ENCODE results near the gene GRK5.
"Not testable (repeated sequence)": the region's sequence is repeated elsewhere in the genome, so short reads cannot be mapped to it uniquely, and the experiment has no call there.

GRK5 gene

DNA sequence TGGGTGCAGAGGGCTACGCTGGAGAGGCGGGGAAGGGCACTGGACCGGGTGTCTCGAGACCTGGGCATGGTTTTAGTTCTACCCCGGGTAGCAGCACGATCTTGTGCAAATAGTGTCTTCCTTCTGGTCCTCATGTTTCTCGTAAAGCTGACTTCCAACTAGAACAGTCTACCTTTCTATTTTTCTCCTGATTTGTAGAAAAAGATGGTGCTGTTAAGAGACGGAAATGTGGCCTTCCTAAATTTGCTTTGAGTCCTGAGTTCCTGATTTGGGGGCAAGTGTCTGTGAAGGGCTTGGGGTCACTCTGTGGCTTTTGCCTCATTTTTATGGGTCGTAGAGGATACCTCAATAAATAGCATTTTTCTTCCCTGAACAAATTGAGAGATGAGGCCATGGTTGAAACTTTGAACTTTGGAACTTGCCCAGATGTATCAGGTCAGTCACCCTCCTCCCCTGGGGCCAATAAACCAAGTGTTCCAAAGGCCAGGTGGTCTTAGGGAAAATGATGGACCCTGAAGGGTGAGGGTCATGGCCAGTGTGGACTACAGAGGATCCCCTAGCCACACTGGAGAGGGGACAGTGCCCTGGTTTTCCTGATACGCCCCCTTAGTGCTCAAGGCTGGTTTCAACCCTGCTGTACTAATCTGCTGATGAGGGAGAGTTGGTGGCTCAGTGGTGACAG, 45.2 kb downstream of the GRK5 start:
- DNase-seq: no peak

DNA sequence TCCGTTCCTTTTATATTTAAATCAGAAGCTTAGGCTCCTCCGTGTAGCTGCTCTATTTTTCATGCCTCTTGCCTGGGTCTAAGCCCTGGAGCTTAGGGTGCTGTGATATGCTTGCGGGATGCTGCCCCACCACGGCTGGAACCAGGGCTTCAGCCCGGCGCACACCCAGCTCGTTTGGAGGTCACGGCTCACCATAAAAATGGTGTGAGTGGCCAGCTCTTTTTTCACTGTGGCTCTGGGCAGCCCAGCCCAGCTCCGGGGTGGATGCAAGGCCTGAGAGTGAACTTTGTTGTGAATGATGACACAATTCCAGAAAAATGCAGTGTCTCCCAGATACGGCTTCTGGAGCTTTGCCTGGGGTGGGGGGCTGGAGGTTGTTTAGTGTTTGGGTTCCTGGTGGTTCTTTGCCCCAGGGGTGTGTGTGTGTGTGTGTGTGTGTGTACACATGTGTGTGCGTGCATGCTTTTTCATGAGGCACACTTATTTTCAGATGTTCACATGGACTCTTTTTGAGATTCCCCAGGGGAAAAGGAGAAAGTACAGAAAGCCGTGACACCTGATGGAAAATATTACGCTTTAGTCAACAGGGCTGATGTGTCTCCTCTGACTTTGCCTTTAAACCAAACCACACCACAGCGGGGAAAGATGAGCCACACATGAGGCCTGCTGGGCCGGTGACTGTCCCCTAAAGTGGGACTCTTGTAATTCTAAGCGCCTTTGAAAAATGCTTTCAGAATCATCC, 46.2 kb downstream of the GRK5 start:
- peak; percentile 30 to 37 for DNase-seq

DNA sequence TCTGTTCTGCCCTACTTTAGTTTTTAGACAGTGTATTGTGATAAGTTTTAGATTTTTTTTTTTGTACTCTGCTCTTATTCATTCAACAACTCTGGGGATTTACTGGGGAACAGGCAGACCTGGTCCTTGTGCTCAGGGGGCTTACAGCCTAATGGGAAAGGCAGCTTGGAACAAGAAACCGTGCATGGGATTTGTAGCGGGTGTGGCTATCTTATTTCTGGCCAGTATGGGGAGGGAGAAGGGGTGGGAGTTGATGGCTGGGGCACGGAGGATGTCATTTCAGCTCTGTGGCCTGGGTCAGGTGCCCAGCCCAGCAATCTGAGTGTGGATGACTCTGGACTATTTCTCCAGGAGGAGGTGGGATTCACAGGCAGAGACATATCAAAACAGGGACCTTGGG, 47.0 kb downstream of the GRK5 start:
- no peak for DNase-seq

DNA sequence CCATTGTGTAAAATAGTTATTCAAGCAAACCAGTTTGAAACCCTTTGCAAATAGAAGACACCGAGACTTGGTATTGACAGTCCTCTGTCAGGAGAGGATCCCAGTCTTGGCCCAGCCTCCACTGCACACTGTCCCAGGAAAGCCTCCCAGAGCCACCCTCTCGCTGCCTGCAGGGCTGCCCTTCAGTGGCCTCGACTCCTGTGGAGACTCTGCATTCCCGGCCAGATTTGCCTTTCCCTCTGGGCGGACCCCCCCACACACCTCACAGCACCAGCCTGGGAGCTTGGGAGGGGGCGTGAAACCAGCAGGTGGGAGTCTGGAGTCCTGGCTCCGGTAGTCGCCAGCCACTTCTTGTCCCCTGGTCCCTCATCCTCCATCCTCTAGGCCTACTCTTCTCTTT, 48.7 kb downstream of the GRK5 start:
- no peak for DNase-seq

DNA sequence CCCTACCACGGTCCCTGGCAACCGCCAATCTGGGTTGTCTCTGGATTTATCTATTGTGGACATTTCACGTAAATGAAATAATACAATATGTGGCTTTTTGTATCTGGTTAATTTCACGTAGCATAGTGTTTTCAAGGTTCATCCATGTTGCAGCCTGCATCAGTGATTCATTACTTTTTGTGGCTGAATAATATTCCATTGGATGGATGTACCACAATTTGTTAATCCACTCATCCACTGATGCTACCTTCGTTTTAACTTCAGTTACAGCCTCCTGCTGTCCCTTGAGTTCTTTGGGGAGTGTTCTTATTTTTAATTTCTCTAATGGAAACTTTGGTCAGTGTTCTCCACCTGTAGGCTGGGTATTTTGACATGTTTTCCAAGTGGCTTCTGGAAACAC, 49.5 kb downstream of the GRK5 start:
- DNase-seq: no peak

DNA sequence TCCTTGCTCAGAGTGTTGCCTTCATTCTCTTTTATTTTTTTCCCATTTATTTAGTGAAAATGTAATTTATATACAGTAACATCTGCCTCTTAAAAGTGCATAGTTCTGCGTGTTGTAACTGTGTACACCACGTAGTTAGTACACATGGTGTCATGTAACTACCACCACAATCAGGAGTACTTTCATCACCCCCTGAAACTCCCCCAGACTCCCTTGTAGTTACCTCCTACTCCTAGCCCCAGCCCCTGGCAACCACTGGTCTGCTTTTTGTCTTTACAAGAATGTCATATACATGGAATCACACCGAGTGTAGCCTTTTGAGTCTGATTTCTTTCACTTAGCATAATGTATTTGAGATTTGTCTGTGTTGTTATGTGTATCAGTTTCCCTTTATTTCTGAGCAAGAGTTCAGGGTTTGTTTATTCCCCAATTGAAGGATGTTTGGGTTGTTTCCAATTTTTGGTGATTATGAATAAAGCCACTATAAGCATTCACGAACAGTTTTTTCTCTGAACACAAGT, 50.6 kb downstream of the GRK5 start:
- no peak for DNase-seq

DNA sequence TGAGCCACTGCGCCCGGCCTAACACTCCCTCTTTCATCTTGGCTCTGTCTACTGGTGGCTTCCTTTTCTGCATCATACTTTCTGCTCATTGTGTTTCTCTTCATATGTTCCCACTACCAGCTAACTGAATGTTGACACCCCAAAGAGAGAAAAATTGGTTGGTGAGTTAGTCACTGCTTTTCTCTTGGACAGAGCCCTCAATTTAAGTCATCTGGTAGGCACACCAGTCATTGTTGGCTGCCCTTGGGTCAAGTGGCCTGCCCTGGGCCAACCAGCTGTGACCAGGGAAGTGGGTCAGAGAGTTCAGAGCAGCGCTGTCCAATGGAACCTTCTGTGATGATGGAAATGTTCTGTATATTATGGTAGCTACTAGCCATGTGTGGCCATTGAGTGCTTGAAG, 52.0 kb downstream of the GRK5 start:
- DNase-seq: no peak

DNA sequence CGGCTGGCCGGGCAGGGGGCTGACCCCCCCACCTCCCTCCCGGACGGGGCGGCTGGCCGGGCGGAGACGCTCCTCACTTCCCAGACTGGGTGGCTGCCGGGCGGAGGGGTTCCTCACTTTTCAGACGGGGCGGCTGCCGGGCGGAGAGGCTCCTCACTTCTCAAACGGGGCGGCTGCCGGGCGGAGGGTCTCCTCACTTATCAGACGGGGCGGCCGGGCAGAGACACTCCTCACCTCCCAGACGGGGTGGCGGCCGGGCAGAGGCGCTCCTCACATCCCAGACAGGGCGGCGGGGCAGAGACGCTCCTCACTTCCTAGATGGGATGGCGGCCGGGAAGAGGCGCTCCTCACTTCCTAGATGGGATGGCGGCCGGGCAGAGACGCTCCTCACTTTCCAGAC, 53.6 kb downstream of the GRK5 start:
- DNase-seq: not testable (repeated sequence)

DNA sequence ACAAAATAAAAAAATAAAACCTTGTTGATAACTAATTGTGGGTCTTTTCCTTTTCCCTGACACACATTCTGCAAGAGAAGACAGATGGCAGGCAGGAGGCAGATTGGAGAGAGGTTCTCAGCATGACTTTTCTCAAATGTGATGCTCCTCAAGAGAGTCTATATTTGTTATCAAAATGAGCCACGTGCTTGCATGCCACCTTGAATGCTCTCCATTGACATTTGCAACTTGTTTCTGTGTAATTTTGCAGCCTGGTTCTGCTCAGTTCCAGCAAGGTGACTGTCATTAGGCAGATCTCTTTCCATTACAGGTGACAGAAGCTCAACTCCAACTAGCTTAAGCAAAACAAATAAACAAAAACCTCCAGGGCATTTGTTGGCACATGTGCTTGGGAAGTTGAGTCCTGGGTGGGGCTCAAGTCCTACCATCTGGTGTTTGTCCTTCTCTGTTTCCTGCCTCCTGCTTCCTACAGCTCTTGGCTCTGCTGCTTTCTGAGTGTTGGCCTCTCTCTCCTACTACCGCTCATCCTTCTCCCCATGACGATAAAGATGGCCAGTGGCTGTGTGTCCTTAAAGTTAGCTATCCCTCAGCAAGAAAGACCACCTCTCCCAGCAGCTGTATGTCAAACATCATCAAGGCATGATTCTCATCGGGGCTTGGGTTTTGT, 56.7 kb downstream of the GRK5 start:
- no peak for DNase-seq

DNA sequence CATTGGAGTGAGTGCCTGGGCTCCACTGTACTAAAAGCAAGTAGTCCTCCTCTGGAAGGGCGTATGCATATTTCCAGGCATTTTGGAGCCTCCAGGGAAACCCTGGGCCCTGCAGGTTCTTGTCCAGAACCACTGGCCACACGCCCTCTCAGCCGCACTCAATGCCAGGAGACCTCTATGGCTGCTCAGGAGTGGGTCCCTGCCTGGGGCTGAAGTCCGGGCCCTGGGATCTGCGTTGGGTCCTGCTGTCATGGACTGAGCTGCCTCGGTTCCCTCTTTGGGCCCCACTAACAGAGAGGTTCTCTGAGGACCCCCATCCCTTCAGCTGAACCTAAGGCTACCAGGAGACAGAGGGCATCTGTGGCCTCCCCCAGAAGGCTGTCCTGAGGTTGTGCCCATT, 58.3 kb downstream of the GRK5 start:
- no peak for DNase-seq

DNA sequence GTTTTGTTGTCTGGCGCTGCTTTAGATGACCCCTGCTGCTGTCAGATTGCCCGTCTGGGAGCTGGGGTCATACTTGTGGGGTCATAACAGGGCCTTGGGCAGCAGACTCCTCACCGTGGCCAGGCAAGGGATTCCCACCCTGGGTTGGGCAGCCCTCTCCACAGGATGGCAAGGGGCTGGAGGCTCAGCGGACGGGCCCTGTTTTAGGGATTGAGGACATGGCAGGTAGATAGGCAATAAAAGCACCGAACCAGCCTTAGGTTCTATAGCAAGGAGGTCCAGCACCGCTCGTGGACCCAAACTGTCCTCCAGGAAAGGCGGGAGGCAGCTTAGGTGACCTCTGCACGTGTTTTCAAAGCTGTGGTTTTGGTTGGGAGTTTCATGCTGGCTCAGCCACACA, 60.0 kb downstream of the GRK5 start:
- DNase-seq: no peak

DNA sequence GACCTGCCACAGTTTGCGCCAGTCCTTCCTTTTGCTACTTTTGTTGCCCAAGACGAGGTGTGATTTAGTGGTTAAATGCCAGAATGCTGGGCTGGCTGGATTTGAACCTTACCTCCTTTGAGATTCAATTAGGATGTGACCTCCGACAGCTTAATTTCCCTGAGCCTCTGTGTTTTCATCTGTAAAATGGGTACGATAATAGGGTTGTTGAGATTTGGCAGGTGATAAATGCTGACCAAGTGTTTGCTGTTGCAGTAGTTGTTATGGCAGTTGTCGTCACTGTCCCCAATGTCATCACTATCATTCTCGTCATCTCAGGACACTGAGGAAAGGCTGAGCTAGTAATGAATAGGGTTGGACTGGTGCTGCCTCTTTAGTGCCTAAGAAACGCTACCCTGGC, 61.1 kb downstream of the GRK5 start:
- DNase-seq: no peak

DNA sequence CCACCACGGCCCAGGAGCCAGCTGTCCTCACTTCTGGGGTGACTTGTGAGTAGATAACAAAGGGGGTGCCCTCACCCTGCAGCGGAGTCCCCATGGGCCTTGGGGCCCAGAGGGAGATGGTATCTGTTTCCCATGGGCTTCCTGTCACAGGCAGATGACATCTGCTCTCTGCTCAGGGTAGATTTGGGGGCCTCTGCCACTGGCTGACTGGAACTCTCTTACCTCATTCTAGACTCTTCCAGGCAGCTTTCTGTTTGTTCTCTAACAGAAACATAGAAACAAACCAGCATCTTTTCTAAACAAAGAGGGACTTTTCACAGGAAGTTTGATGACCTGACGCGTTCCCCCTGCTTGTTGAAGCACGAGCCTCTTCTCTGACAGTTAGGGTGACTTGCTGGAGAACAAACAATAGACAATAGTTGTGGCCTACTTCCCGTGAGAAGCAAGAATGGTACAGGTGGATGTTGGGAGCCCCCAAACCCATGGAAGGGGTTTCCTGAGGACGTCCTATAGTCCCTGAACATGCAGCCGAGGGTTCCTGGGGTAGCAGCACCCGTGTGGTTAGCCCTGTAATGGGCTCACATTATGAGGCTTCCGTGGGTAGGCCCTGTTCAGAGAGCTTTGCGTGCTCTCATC, 61.6 kb downstream of the GRK5 start:
- peak; percentile 49 to 51 for DNase-seq

DNA sequence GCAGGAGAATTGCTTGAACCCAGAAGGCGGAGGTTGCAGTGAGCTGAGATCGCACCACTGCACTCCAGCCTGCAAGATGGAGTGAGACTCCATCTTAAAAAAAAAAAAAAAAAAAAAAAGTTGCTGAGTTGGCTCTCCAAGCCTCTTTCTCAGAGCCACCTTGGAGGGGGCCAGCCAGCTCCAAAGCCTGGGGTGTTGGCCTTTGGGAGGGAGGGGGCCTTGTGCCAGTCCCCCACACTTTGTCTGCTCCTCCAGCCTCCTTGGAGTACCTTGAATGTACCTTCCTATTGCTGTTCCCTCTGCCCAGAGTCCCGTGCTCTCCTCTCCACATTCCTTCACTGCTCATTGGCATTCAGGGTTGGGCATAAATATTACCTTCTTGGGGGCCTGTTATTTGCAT, 62.4 kb downstream of the GRK5 start:
- DNase-seq: no peak

DNA sequence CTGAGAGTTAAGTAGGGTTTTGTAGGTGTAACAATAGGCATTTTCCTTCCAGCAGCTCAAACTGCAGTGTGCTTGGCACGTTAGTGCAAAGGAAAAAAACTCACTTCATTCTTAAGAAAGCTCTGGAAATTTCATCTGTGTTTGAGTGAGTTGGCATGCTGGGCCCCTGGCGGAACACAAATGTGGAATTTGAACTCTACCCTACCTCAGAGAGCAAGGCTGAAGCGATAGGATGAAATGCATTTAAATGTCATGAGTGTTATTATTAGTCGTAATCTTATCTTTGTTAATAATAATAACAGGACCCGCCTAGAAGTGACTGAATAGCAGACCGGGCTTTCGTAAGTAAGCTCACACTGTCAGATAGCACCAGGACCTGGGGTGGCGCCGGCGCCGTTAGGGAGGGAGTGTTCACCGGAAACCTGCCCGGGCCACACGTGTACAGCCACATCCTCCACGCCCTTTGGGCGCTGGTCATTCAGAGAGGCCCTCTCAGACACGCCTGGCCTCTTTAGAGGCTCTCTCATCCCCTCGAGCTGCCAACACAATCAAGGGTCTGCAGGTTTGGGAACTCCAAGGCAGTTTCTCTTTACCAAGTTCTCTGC, 63.5 kb downstream of the GRK5 start:
- DNase-seq: no peak

DNA sequence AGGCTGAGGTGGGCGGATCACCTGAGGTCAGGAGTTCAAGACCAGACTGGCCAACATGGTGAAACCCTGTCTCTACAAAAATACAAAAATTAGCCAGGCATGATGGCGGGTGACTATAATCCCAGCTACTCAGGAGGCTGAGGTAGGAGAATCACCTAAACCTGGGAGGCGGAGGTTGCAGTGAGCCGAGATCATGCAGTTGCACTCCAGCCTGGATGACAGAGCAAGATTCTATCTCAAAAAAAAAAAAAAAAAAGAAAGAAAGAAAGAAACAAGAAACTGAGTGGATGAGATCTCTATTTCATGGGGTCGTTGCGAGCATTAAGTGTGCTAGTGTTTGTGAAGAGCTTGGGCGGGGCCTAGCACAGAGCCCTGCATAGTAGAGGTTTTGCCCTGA, 65.0 kb downstream of the GRK5 start:
- not testable (repeated sequence) for DNase-seq

DNA sequence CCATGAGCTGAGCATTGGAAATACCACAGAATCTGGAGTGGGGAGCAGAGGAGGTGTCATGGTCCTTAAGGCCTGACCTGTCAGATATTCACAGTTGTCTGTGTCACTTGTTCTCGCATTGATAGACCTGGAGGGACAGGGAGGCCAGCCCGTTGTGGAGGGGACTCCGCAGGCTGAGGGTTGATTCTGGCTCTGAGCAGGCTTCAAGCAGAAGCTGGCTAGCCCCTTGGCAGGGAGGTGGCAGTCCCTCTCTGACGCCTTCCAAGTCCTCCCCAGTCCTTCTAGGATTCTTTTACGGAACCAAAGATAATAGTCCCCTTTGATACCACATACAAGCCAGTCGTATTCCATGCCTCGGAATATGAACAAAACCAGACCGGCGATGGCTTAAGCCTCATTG, 65.4 kb downstream of the GRK5 start:
- DNase-seq: no peak

DNA sequence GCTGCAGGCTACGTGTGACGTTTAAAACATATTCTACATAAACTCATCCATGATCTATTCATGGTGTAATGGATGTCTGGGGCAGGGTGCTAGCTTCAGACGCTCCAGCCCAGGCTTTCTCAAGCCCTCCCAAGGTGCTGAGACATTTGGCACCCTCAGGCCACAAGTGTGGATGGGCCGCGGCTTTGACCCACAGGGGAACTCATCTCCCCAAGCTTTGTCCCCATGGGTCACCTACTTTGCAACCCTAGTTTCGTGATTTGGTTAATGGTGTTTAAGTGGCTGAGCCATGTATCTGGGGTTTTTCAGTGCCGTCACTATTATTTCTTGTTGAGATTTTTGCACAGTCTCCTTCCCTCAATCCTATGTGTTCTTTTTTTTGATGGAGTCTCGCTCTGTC, 66.0 kb downstream of the GRK5 start:
- DNase-seq: no peak

DNA sequence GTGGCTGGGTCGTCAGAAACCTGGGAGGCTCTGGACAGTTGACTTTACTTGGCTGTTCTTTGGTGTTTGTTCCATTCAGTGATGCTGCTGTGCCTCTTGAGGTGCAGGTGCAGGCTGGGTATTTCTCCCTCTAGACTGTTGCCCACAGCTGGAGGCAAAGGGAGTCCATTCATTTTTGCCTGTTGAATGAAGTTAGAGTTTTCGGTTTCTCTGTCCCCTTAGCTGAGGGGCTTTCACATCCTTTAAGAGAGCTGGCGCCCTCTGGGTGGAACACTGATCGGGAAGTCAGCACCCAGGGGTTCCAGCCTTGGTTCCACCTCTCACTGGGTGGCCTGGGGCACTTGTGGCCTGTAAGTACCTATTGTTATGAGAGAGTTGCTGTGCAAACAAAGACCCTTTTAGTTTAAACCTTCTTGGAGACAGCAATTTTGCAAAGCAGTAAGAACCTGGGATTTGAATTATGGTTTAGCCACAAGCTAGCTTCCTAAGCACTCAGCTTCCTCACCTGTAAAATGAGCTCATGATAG, 67.2 kb downstream of the GRK5 start:
- no peak for DNase-seq

DNA sequence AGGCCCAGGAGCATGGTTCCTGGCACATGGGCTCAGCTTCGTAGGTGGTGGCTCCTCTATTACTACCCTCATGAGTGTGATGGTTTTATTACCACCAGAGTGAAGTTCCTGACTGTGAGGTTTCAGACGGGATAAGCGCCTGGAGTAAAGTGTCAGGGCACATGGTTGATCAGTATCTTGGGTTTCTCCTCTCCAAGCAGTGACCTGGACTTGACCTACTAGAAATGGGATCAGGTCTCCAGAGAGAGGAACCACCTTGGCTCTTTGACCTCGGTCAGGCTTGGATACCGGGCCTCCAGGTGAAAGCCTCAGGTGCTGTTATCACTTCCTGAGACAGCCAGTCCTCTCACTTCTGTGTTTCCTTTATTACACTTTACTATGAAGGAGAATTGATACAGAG, 67.7 kb downstream of the GRK5 start:
- DNase-seq: no peak

DNA sequence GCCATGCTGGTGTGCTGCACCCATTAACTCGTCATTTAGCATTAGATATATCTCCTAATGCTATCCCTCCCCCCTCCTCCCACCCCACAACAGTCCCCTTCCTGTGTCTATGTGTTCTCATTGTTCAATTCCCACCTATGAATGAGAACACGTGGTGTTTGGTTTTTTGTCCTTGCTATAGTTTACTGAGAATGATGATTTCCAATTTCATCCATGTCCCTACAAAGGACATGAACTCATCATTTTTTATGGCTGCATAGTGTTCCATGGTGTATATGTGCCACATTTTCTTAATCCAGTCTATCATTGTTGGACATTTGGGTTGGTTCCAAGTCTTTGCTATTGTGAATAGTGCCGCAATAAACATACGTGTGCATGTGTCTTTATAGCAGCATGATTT, 68.8 kb downstream of the GRK5 start:
- not testable (repeated sequence) for DNase-seq

DNA sequence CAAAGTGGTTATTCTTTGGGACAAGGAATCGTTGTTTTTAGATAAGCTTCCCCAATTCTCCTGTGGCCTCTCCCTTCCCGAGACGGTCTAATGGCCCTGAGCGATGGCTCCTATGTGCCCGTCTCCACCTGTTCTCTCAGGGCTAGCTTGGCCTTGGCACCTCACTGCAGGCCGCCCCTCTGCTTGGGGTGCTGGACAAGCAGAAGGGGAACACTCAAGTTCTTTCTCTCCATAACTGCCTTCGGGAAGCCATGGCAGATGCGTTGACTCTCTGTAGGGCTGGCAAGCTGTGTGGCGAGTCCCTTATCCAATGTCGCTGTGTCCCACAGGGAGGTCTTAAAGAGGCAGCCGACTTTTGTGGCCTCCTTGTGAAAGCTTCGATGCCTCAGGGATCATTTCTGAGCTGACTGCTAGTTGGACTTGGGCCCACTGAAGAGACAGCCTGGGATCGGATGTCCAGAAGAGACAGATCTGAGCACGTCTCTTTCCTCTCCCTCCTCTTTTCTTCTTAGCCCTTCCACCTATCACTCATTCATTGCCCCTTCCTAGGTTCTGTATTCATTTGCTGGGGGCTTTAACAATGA, 70.8 kb downstream of the GRK5 start:
- DNase-seq: no peak

All from activated CD4-positive, alpha-beta T cell treated with anti-CD3 and anti-CD28 coated beads, Interleukin-2, amount 50 U/mL, for 4 hours (primary cell).